GM12878 (cell line): ENCODE results near the gene XCR1. TPM values are rescaled to one million over a fixed set of nuclear protein-coding genes. Genes with fewer than 3 reads are reported as not detected.

Experiments
- ATAC-seq: fragments of 200-7000 bp; cut with Tn5 transposase; 3 replicates; pipeline ENCODE4 v1.9.1; 2020; ENCODE audit warnings: mild to moderate bottlenecking, moderate library complexity
- BruUV-seq: library from RNA; stranded (reverse); fragments of 400-500 nt; replicated peaks from 2 replicates; lab custom pipeline; 2021; lab: Mats Ljungman, UMichigan
- CTCF ChIA-PET: fragments of 300-600 bp; sonication (Branson Sonifier 250); formaldehyde crosslinking; extraction: SDS; loops from one replicate; lab custom pipeline; 2021; ENCODE audit warnings: inconsistent platforms; lab: Yijun Ruan, JAX
- POLR2A ChIA-PET: fragments of 350-600 bp; formaldehyde crosslinking; extraction: SDS; loops from one replicate; lab custom pipeline; 2021; ENCODE audit warnings: inconsistent platforms; lab: Charles Lee
- RAD21 ChIA-PET: fragments of 300-600 bp; sonication (Branson Sonifier 250); formaldehyde crosslinking; loops from one replicate; lab custom pipeline; 2023; ENCODE audit warnings: antibody characterized with exemption; ENCODE audit not compliant: unreplicated experiment; lab: Charles Lee
- SMC1A ChIA-PET: fragments of 300-600 bp; sonication (Branson Sonifier 250); formaldehyde crosslinking; loops from one replicate; lab custom pipeline; 2023; ENCODE audit not compliant: unreplicated experiment, uncharacterized antibody; lab: Charles Lee
- DNase-seq: peaks from one replicate; pipeline ENCODE4 v3.0.0-alpha.2; 2011; ENCODE audit warnings: low read depth, low spot score
- FAIRE-seq: peaks from 3 replicates; lab custom pipeline; 2011; peaks lifted over from hg19 to GRCh38; lab: Jason Lieb, UNC
- H2AFZ ChIP-seq: 2 replicates; pipeline ENCODE4 v1.6.0; 2011; ENCODE audit warnings: low read depth, low read length, control low read depth; ENCODE audit not compliant: control insufficient read depth
- H3K27ac ChIP-seq: 2 replicates; pipeline ENCODE4 v1.5.1; 2011; ENCODE audit warnings: control low read depth; ENCODE audit not compliant: control insufficient read depth, insufficient read depth
- H3K27me3 ChIP-seq, 2 experiments: replicated peaks in 1 of 2; 2 replicates each; pipeline versions ENCODE4 v1.6.0 to v1.6.1; 2011; ENCODE audit warnings: low read length in 1 of 2; ENCODE audit not compliant: control insufficient read depth in 2 of 2, insufficient read depth in 2 of 2
- H3K36me3 ChIP-seq, 2 experiments: 2 replicates each; pipeline ENCODE4 v1.5.1; 2011; ENCODE audit warnings: low read length in 1 of 2; ENCODE audit not compliant: control insufficient read depth in 2 of 2, insufficient read depth in 2 of 2
- H3K4me1 ChIP-seq: 2 replicates; pipeline ENCODE4 v1.6.1; 2011; ENCODE audit warnings: mild to moderate bottlenecking, low read length, moderate library complexity, mixed read lengths; ENCODE audit not compliant: control insufficient read depth, insufficient read depth
- H3K4me2 ChIP-seq: 2 replicates; pipeline ENCODE4 v1.6.0; 2011; ENCODE audit warnings: control low read depth; ENCODE audit not compliant: control insufficient read depth, insufficient read depth
- H3K4me3 ChIP-seq: fragments of 200-600 bp; sonication (generic); 2 replicates; pipeline ENCODE4 v1.5.1; 2016
- H3K79me2 ChIP-seq: 2 replicates; pipeline ENCODE4 v1.6.0; 2011; ENCODE audit warnings: low read length; ENCODE audit not compliant: control insufficient read depth, insufficient read depth
- H3K9ac ChIP-seq: 2 replicates; pipeline ENCODE4 v1.8.0; 2011; ENCODE audit warnings: low read length, control low read depth, mixed read lengths; ENCODE audit not compliant: control insufficient read depth, insufficient read depth
- H3K9me3 ChIP-seq: replicated peaks from 3 replicates; pipeline ENCODE4 v1.5.1; 2011; ENCODE audit warnings: mild to moderate bottlenecking, low read length; ENCODE audit not compliant: control insufficient read depth, insufficient read depth
- H4K20me1 ChIP-seq: 2 replicates; pipeline ENCODE4 v1.6.0; 2011; ENCODE audit not compliant: control insufficient read depth, insufficient read depth
- CBFB ChIP-seq: IDR thresholded peaks from 2 replicates; pipeline ENCODE4 v1.6.1; 2016; ENCODE audit warnings: antibody characterized with exemption, low read depth
- LARP7 ChIP-seq: fragments of 450-650 bp; IDR thresholded peaks from 2 replicates; pipeline ENCODE4 v1.6.1; 2017; ENCODE audit warnings: mild to moderate bottlenecking
- MYB ChIP-seq: fragments of 150-350 bp; IDR thresholded peaks from 2 replicates; pipeline ENCODE4 v1.6.1; 2014; ENCODE audit warnings: mild to moderate bottlenecking, low read depth, low read length, borderline replicate concordance
- NFYB ChIP-seq: IDR thresholded peaks from 2 replicates; pipeline ENCODE4 v1.6.1; 2011; ENCODE audit warnings: low read depth, mild to moderate bottlenecking, low read length, improper control_type of control experiment, moderate library complexity; ENCODE audit not compliant: insufficient read depth
- RBBP5 ChIP-seq: fragments of 200-600 bp; sonication (generic); conservative IDR thresholded peaks from 2 replicates; pipeline ENCODE4 v1.6.1; 2016
- RCOR1 ChIP-seq: conservative IDR thresholded peaks from 2 replicates; pipeline ENCODE4 v1.6.1; 2012; ENCODE audit warnings: low read depth, low read length, improper control_type of control experiment
- TCF7 ChIP-seq: IDR thresholded peaks from 2 replicates; pipeline ENCODE4 v1.6.1; 2014; ENCODE audit warnings: antibody characterized with exemption, borderline replicate concordance
- ZNF384 ChIP-seq: IDR thresholded peaks from 2 replicates; pipeline ENCODE4 v1.6.1; 2012; ENCODE audit warnings: low read depth, mild to moderate bottlenecking, low read length, improper control_type of control experiment, borderline replicate concordance
- WGBS: methylation state at CpG from one replicate; pipeline ENCODE4 v1.1.6; 2016; ENCODE audit warnings: low lambda C conversion rate; ENCODE audit not compliant: insufficient replicate concordance, insufficient coverage; ENCODE audit errors: missing lambda C conversion rate; 5-methylcytosine and 5-hydroxymethylcytosine counted together
- in situ Hi-C: fragments of 300-500 bp; cut with MboI; formaldehyde crosslinking; loops from 9 replicates; pipeline ENCODE4 v1.14.3; 2018; ENCODE audit warnings: mixed read lengths
- intact Hi-C: fragments of 100-400 bp; cut with micrococcal nuclease; formaldehyde crosslinking; loops from one replicate; pipeline ENCODE4 v1.14.2; 2022; ENCODE audit not compliant: unreplicated experiment
- polyA plus RNA-seq, 11 experiments: library from polyadenylated mRNA; depleted of rRNA in 4 of 11; unstranded in 6 of 11; stranded (reverse) in 5 of 11; fragments of >200 nt; fragmentation: Nextera tagmentation in 4 of 11; fragmentation: Illumina TruSeq in 1 of 11; extraction: Ambion mirVana in 4 of 11; extraction: Trizol in 1 of 11; gene quantifications; 1 replicate in 1 of 11; 2 replicates in 10 of 11; pipeline versions ENCODE4 v1.2.1 to v1.2.3, GENCODE V29; 2011 to 2016; ENCODE audit warnings: inconsistent platforms in 2 of 11, missing spikeins in 2 of 11, low read depth in 1 of 11
- total RNA-seq, 4 experiments: library from RNA; depleted of rRNA in 3 of 4; stranded (reverse); fragments of >200 nt in 3 of 4; fragmentation: Illumina TruSeq in 1 of 4; extraction: Trizol in 1 of 4; gene quantifications; 2 replicates each; pipeline versions ENCODE4 v1.2.1 to v1.2.3, GENCODE V29; 2013 to 2021
- TF ChIP-seq, protein P1 (sequence below): IDR thresholded peaks from 2 replicates; pipeline ENCODE4 v1.6.1; 2011; ENCODE audit warnings: borderline replicate concordance, low read depth, mild to moderate bottlenecking, moderate library complexity, low read length; ENCODE audit not compliant: insufficient read depth, poor library complexity, severe bottlenecking
- TF ChIP-seq, protein P2 (sequence below): fragments of 450-650 bp; formaldehyde crosslinking; IDR thresholded peaks from 2 replicates; pipeline ENCODE4 v1.4.0; 2022; ENCODE audit warnings: mild to moderate bottlenecking, moderate library complexity
- TF ChIP-seq, protein P3 (sequence below): IDR thresholded peaks from 2 replicates; pipeline ENCODE4 v1.6.1; 2012; ENCODE audit warnings: low read depth, low read length, improper control_type of control experiment

Gene XCR1
- total and polyA plus RNA-seq, 10 of the 15 experiments (the other 5 are each of a cell fraction or from before 2014, with no cell fraction given), result 0.02 to 0.29 (median 0.13) TPM; not detected in 2

DNA sequence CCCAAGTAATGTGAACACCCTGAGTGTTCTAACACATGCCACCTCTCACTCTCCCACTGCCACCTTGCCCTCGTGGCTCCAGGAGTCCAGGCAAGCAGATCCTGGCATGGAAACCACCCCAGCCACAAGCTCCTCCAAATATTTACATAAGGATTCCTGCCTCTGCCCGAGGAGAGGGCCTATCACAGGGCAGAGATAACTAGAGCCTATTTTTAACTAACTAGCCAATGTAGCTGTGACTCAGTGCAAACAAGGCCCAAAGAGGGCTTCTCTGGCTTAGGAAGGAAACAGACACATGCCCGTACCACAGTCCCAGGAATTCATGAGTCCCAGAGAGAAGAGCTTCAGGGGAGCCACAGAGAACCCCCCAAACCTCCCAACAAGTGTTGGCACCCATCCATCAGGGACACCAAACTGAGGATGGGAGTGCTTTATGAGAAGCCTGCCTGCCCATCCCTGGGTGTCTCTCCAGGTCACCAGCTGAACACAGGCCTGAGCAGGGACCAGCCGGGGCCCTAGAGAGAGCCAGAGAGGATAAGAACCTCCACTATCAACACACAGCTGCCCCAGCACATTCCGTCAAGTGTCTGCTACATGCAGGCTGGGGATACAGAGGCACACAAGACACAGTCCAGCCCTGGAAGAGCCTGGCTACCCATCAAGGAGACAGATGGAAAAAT is 40.8 kb downstream of the XCR1 start (continued):
- TF ChIP-seq NFYB, result no peak
- no peak for TF ChIP-seq CBFB
- TF ChIP-seq, all 136 proteins: peak for 0

DNA sequence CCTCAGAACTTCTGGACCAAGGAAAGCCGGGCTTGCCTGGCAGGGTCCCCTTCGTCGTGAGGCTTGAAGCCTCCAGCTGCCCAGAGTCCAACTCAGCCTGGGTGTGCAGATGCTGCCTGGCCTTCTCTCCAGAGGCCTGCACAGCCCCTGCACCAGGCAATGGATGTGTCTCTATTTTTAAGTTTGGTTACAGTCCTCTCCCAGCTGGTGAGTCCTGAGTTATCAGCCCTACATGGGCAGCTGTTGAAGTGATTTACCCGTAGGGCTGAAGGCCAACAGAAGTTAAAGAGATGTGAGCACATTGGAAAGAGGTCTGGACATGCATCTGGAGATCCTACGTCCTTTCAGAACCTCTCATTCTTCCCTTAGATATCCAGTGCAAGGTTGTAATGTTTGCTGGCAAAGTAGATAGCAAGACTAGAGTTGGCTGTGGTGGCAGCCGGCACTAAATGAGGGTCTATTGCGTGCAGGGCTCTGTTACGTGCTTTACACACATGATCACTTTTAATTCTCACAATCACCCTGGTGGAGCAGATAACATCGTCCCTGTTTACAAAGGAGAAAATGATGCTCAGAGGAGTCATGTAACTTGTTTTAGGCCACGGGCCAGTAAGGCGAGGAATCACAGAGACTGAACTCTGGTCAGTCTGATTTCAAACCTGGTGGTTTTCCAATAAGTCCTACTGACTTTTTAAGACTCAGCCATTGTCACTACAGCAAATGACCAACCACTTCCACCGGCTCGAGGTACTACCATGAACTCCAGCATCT is 41.6 kb downstream of the XCR1 start:
- CTCF ChIA-PET, result interaction anchor here (1.0 to 1.4 kb wide), 2 partner anchors 10 to 47 kb away, joined by 3 to 6 read pairs; partner anchors contain the start of gene FYCO1
- WGBS, result 90% methylated on average over 13 of the region's 13 CpGs
- H2AFZ ChIP-seq, result no peak overlapping the region
- H3K9me3 ChIP-seq, result no peaks in the 10 kb centered on the region
- SMC1A ChIA-PET, result interaction anchor here (1.0 to 1.2 kb wide), 2 partner anchors 8 to 24 kb away, joined by 3 read pairs; no protein-coding TSS in a partner anchor
- intact Hi-C loops (no loop called here), in situ Hi-C loops (no loop called here)
- no peak for FAIRE-seq
- no peak overlapping the region for H3K4me3 ChIP-seq
- H3K27me3 ChIP-seq, result no peaks in the 10 kb centered on the region
- peaks cover 6 to 15% of the 10 kb centered on the region in 2 experiments; a peak in 3 of 4 replicates for H3K36me3 ChIP-seq
- H3K79me2 ChIP-seq, result no peaks in the 10 kb centered on the region
- no peak overlapping the region for H3K4me2 ChIP-seq
- ATAC-seq, result no peak
- BruUV-seq, result no TSS peak
- RAD21 ChIA-PET, result interaction anchor here (1.3 kb wide), 1 partner anchor 24 kb away, joined by 3 read pairs; no protein-coding TSS in a partner anchor
- H3K27ac ChIP-seq, result no peak overlapping the region
- DNase-seq, result no peak
- H3K4me1 ChIP-seq, result no peaks in the 10 kb centered on the region
- POLR2A ChIA-PET, result interaction anchor here (2.2 kb wide), 1 partner anchor 13 kb away, joined by 7 read pairs; no protein-coding TSS in a partner anchor
- H3K9ac ChIP-seq, result no peak overlapping the region
- no peaks in the 10 kb centered on the region; the same call in 1 of the 2 replicates for H4K20me1 ChIP-seq
- TF ChIP-seq, protein P1, sequence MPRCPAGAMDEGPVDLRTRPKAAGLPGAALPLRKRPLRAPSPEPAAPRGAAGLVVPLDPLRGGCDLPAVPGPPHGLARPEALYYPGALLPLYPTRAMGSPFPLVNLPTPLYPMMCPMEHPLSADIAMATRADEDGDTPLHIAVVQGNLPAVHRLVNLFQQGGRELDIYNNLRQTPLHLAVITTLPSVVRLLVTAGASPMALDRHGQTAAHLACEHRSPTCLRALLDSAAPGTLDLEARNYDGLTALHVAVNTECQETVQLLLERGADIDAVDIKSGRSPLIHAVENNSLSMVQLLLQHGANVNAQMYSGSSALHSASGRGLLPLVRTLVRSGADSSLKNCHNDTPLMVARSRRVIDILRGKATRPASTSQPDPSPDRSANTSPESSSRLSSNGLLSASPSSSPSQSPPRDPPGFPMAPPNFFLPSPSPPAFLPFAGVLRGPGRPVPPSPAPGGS, result no peak
- TF ChIP-seq TCF7 (no peak), MYB (no peak), RCOR1 (no peak), LARP7 (no peak), RBBP5 (no peak), ZNF384 (no peak)
- TF ChIP-seq, protein P2, sequence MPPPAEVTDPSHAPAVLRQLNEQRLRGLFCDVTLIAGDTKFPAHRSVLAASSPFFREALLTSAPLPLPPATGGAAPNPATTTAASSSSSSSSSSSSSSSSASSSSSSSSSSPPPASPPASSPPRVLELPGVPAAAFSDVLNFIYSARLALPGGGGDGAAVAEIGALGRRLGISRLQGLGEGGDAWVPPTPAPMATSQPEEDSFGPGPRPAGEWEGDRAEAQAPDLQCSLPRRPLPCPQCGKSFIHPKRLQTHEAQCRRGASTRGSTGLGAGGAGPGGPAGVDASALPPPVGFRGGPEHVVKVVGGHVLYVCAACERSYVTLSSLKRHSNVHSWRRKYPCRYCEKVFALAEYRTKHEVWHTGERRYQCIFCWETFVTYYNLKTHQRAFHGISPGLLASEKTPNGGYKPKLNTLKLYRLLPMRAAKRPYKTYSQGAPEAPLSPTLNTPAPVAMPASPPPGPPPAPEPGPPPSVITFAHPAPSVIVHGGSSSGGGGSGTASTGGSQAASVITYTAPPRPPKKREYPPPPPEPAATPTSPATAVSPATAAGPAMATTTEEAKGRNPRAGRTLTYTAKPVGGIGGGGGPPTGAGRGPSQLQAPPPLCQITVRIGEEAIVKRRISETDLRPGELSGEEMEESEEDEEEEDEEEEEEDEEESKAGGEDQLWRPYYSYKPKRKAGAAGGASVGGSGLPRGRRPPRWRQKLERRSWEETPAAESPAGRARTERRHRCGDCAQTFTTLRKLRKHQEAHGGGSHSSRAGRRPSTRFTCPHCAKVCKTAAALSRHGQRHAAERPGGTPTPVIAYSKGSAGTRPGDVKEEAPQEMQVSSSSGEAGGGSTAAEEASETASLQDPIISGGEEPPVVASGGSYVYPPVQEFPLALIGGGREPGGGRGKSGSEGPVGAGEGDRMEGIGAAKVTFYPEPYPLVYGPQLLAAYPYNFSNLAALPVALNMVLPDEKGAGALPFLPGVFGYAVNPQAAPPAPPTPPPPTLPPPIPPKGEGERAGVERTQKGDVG, result no peak
- TF ChIP-seq, protein P3, sequence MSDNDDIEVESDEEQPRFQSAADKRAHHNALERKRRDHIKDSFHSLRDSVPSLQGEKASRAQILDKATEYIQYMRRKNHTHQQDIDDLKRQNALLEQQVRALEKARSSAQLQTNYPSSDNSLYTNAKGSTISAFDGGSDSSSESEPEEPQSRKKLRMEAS, result no peak
